Keratinocyte (primary cell): ENCODE results near the gene GALNT9.

ENCODE experiments used
- CTCF ChIP-seq, 3 experiments: IDR thresholded peaks in 1 of 3; conservative IDR thresholded peaks in 1 of 3; optimal IDR thresholded peaks in 1 of 3; 2 replicates in 2 of 3; 3 replicates in 1 of 3; pipeline versions ENCODE3 to v1.5.1; 2011; ENCODE audit warnings: low read length in 3 of 3, mild to moderate bottlenecking in 3 of 3, moderate library complexity in 2 of 3, control low read depth in 1 of 3, inconsistent platforms in 1 of 3; ENCODE audit not compliant: insufficient read depth in 2 of 3; ENCODE audit errors: extremely low read depth in 1 of 3
- EZH2 ChIP-seq: IDR thresholded peaks from one replicate; pipeline ENCODE4 v1.6.1; 2012; ENCODE audit warnings: inconsistent platforms, mild to moderate bottlenecking, low read length, moderate library complexity

- no peak for TF ChIP-seq CTCF (optimal IDR thresholded peaks at IDR 0.05 in 1 of 3, IDR thresholded peaks at IDR 0.05 in 1 of 3, conservative IDR thresholded peaks at IDR 0.05 in 1 of 3; ENCODE audit: extremely low read depth in 1 of 3, insufficient read depth in 2 of 3, low read length in 3 of 3)
- TF ChIP-seq EZH2 = no peak
These were observed 156.8 kb downstream of the GALNT9 start for GRCh38 chr12:132172619-132173018.
